Neural crest cell (in vitro differentiated cells): ENCODE results near the gene JMJD6. TPM values are rescaled to one million over a fixed set of nuclear protein-coding genes. Genes with fewer than 3 reads are reported as not detected.

Experiments used
- DNase-seq: peaks from one replicate; pipeline ENCODE4 v3.0.0; 2021; ENCODE audit warnings: low read depth, mixed read lengths, low spot score
- H3K27ac Mint-ChIP-seq: one replicate; pipeline ENCODE4 v1.8.0; 2021; ENCODE audit warnings: mild to moderate bottlenecking, mixed read lengths; ENCODE audit not compliant: unreplicated experiment
- H3K27me3 Mint-ChIP-seq: 2 replicates; pipeline ENCODE4 v1.8.0; 2021; ENCODE audit warnings: low read depth, mild to moderate bottlenecking, mixed read lengths
- H3K36me3 Mint-ChIP-seq: 2 replicates; pipeline ENCODE4 v1.8.0; 2021; ENCODE audit warnings: low read depth, mild to moderate bottlenecking, mixed read lengths
- H3K4me1 Mint-ChIP-seq: 2 replicates; pipeline ENCODE4 v1.8.0; 2021; ENCODE audit warnings: mixed read lengths
- H3K4me3 Mint-ChIP-seq: one replicate; pipeline ENCODE4 v1.8.0; 2021; ENCODE audit warnings: mild to moderate bottlenecking, mixed read lengths
- H3K9me3 Mint-ChIP-seq: 2 replicates; pipeline ENCODE4 v1.8.0; 2021; ENCODE audit warnings: mixed read lengths
- total RNA-seq: library from RNA; stranded (reverse); gene quantifications from 2 replicates; pipeline ENCODE4 v1.2.1, GENCODE V29; 2021
- TF ChIP-seq, protein P1 (sequence below): fragments of 200-600 bp; sonication (generic); conservative IDR thresholded peaks from 2 replicates; pipeline ENCODE4 v1.5.0; 2021; ENCODE audit warnings: antibody characterized with exemption, mild to moderate bottlenecking

Gene JMJD6
- total RNA-seq, 1 donor from 2014 or later = 29.0 TPM

- Mint-ChIP-seq H3K9me3 (no peaks in the 10 kb centered on the region), H3K36me3 (no peaks in the 10 kb centered on the region), H3K27me3 (no peaks in the 10 kb centered on the region), H3K27ac (no peak overlapping the region), H3K4me3 (no peak overlapping the region), H3K4me1 (peaks cover 10% of the 10 kb centered on the region)
- TF ChIP-seq, protein P1, sequence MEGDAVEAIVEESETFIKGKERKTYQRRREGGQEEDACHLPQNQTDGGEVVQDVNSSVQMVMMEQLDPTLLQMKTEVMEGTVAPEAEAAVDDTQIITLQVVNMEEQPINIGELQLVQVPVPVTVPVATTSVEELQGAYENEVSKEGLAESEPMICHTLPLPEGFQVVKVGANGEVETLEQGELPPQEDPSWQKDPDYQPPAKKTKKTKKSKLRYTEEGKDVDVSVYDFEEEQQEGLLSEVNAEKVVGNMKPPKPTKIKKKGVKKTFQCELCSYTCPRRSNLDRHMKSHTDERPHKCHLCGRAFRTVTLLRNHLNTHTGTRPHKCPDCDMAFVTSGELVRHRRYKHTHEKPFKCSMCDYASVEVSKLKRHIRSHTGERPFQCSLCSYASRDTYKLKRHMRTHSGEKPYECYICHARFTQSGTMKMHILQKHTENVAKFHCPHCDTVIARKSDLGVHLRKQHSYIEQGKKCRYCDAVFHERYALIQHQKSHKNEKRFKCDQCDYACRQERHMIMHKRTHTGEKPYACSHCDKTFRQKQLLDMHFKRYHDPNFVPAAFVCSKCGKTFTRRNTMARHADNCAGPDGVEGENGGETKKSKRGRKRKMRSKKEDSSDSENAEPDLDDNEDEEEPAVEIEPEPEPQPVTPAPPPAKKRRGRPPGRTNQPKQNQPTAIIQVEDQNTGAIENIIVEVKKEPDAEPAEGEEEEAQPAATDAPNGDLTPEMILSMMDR = no peak
- DNase-seq = no peak
Measured at GRCh38 chr17:76683011-76683755, 43.2 kb downstream of the JMJD6 start.

DNA sequence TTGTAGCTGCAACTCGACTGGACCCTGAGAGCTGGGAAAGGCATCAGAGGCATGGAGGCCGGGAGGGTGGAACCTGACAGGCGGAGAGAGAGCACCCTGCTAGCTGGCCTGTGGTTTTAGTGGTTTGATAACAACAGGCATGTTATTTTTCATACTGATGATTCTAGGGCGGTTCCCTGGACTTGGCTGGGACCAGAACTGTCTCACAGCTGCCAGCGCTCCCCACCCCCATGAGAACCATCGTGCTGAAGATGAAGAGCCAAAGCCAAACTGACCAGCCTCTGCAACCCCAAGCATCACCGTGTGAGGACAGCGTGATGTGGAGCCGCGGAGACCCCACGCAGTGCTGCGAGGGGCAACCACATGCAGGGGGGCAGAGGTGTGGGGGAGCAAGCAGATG, 44.1 kb downstream of the JMJD6 start:
- Mint-ChIP-seq H3K27me3 (no peaks in the 10 kb centered on the region), H3K9me3 (no peaks in the 10 kb centered on the region), H3K4me1 (peaks cover 6% of the 10 kb centered on the region), H3K27ac (no peak overlapping the region), H3K4me3 (no peak overlapping the region), H3K36me3 (no peaks in the 10 kb centered on the region)
- DNase-seq = no peak
- TF ChIP-seq, protein P1 = no peak

- Mint-ChIP-seq H3K4me3 (no peak overlapping the region), H3K36me3 (no peaks in the 10 kb centered on the region), H3K27me3 (no peaks in the 10 kb centered on the region), H3K9me3 (no peaks in the 10 kb centered on the region), H3K4me1 (peaks cover 6% of the 10 kb centered on the region), H3K27ac (no peak overlapping the region)
- TF ChIP-seq, protein P1 = peak; percentile 84
- peak; percentile 86 for DNase-seq
Measured at GRCh38 chr17:76681222-76682137, 44.9 kb downstream of the JMJD6 start.

- Mint-ChIP-seq H3K27ac (no peak overlapping the region), H3K36me3 (no peaks in the 10 kb centered on the region), H3K4me3 (no peak overlapping the region), H3K4me1 (peaks cover 6% of the 10 kb centered on the region), H3K27me3 (no peaks in the 10 kb centered on the region), H3K9me3 (no peaks in the 10 kb centered on the region)
- DNase-seq = no peak
- TF ChIP-seq, protein P1 = no peak
Measured at GRCh38 chr17:76679239-76679638, 47.2 kb downstream of the JMJD6 start.

GRCh38 chr17:76678330-76678729, 48.1 kb downstream of the JMJD6 start:
- Mint-ChIP-seq H3K9me3 (no peaks in the 10 kb centered on the region), H3K36me3 (no peaks in the 10 kb centered on the region), H3K27ac (no peak overlapping the region), H3K27me3 (no peaks in the 10 kb centered on the region), H3K4me1 (peaks cover 6% of the 10 kb centered on the region), H3K4me3 (no peak overlapping the region)
- no peak for DNase-seq
- TF ChIP-seq, protein P1 = no peak
